Measurements from ENCODE around the gene MRPS2. TPM values are rescaled to one million over a fixed set of nuclear protein-coding genes. Genes with fewer than 3 reads are reported as not detected.

The MRPS2 gene
- total RNA-seq, 4 donors from 2014 or later = 51.5 to 61.7 (median 55.1) TPM

- TF ChIP-seq POLR2A (IDR thresholded peaks at IDR 0.05) (no peak), EP300 (IDR thresholded peaks at IDR 0.05) (no peak), POLR2AphosphoS5 (IDR thresholded peaks at IDR 0.05) (no peak)
- TF ChIP-seq, protein P1, sequence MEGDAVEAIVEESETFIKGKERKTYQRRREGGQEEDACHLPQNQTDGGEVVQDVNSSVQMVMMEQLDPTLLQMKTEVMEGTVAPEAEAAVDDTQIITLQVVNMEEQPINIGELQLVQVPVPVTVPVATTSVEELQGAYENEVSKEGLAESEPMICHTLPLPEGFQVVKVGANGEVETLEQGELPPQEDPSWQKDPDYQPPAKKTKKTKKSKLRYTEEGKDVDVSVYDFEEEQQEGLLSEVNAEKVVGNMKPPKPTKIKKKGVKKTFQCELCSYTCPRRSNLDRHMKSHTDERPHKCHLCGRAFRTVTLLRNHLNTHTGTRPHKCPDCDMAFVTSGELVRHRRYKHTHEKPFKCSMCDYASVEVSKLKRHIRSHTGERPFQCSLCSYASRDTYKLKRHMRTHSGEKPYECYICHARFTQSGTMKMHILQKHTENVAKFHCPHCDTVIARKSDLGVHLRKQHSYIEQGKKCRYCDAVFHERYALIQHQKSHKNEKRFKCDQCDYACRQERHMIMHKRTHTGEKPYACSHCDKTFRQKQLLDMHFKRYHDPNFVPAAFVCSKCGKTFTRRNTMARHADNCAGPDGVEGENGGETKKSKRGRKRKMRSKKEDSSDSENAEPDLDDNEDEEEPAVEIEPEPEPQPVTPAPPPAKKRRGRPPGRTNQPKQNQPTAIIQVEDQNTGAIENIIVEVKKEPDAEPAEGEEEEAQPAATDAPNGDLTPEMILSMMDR (IDR thresholded peaks at IDR 0.05) = no peak
- 94% methylated on average over 33 of the region's 33 CpGs for WGBS
- Histone ChIP-seq H3K9me3 (no peaks in the 10 kb centered on the region), H3K27ac (no peak overlapping the region), H3K4me3 (no peak overlapping the region), H3K4me1 (no peaks in the 10 kb centered on the region), H3K36me3 (peaks cover 56% of the 10 kb centered on the region), H3K27me3 (no peaks in the 10 kb centered on the region)
- DNase-seq (ENCODE audit: low spot score in 2 of 2) = no peak
Measured at GRCh38 chr9:135486267-135487065, 14.0 kb upstream of the MRPS2 start.

DNA sequence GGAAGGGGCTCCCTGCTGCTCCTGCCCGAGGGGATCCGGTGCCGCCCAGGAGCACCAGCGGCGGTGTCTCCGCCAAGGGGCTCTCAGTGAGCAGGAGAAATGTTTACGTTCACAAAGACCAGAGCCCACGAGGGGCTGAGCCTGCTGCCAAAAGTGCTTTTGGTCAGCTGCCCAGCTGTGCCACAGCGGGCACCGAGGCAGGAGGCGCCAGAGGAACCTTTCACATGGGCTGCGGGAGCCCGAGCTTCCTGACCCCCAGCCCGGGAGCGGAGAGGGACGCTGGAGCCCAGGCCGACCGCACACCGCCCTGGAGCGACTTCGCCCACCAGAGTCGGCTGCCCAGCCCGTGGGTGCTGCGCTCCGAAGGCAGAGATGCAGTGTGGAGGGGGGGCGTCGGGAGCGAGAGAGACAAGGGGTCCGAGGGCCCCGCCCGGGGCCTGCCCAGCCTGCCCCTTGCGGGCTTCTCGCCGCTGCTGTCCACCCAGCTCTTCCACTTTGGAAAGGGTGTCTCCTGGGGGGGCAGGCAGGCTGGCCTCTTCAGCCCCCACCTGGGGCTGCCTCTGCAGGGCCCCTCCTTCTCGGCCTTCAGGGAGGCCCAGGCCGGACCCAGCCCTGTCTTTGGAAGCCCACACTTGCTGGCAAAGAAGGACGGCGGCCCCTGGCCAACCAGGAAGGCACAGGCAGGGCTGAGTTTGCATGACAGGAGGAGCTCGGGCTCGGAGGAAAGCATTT lies 13.0 kb upstream of the MRPS2 start:
- no peak for DNase-seq (ENCODE audit: low spot score in 2 of 2)

DNA sequence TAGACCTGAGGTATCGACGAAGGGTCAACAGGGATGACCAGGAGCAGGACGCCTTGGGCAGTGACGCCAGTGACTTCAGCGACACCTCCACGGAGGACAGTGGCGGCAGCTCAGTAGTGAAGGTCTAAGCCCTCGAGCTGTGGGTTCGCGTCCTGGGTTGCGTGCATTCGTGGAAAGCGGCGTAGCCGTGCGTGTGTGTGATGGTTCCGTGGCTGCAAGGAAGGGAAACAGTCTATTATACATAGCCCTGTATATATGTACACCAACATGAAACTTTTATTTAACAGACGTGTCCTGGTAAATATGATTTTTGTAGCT lies 12.5 kb upstream of the MRPS2 start:
- Histone ChIP-seq H3K9me3 (no peaks in the 10 kb centered on the region), H3K4me1 (no peaks in the 10 kb centered on the region), H3K27me3 (no peaks in the 10 kb centered on the region), H3K36me3 (peaks cover 56% of the 10 kb centered on the region), H3K4me3 (no peak overlapping the region), H3K27ac (no peak overlapping the region)
- WGBS = 95% methylated on average over 18 of the region's 18 CpGs
- no peak for DNase-seq (ENCODE audit: low spot score in 2 of 2)
- TF ChIP-seq EP300 (IDR thresholded peaks at IDR 0.05) (no peak), POLR2A (IDR thresholded peaks at IDR 0.05) (no peak), POLR2AphosphoS5 (IDR thresholded peaks at IDR 0.05) (no peak)
- TF ChIP-seq, protein P1 (IDR thresholded peaks at IDR 0.05) = no peak

More for the DNA sequence above, 13.0 kb upstream of the MRPS2 start:
- Histone ChIP-seq H3K9me3 (no peaks in the 10 kb centered on the region), H3K27me3 (no peaks in the 10 kb centered on the region), H3K4me3 (no peak overlapping the region), H3K27ac (no peak overlapping the region), H3K36me3 (peaks cover 56% of the 10 kb centered on the region), H3K4me1 (no peaks in the 10 kb centered on the region)
- TF ChIP-seq EP300 (IDR thresholded peaks at IDR 0.05) = no peak
- no peak for TF ChIP-seq POLR2AphosphoS5 (IDR thresholded peaks at IDR 0.05)
- TF ChIP-seq POLR2A (IDR thresholded peaks at IDR 0.05) = no peak
- TF ChIP-seq, protein P1 (IDR thresholded peaks at IDR 0.05) = no peak
- WGBS = 96% methylated on average over 9 of the region's 40 CpGs

DNA sequence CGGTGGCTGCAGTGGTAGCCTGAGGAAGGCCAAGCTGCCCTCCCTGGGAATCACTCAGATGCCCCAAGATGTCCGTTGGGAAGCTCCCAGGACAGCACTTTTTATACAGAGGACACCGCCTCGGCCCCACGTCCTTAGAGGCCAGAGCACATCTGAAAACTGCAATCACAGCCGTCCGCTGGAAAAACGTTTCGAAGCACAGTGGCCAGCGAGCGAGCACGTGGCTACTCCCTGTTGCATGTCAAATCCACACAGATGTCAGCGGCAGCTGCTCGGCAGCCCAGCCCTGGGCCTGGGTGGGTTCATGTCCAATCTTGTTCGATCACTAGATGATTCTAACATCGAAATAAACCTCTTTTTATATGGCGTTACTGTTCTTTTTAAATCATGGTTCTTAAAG lies 12.0 kb upstream of the MRPS2 start:
- H3K27me3 ChIP-seq = no peaks in the 10 kb centered on the region
- TF ChIP-seq POLR2AphosphoS5 (IDR thresholded peaks at IDR 0.05) (no peak), POLR2A (IDR thresholded peaks at IDR 0.05) (no peak), EP300 (IDR thresholded peaks at IDR 0.05) (no peak)
- TF ChIP-seq, protein P1 (IDR thresholded peaks at IDR 0.05) = no peak
- WGBS = 94% methylated on average over 16 of the region's 17 CpGs
- no peak overlapping the region for H3K4me3 ChIP-seq
- DNase-seq (ENCODE audit: low spot score in 2 of 2) = no peak
- H3K9me3 ChIP-seq = no peaks in the 10 kb centered on the region
- H3K27ac ChIP-seq = no peak overlapping the region
- no peaks in the 10 kb centered on the region for H3K4me1 ChIP-seq
- peaks cover 56% of the 10 kb centered on the region for H3K36me3 ChIP-seq

- Histone ChIP-seq H3K4me3 (no peak overlapping the region), H3K27ac (no peak overlapping the region), H3K9me3 (no peaks in the 10 kb centered on the region), H3K27me3 (no peaks in the 10 kb centered on the region), H3K4me1 (no peaks in the 10 kb centered on the region), H3K36me3 (peaks cover 53% of the 10 kb centered on the region)
- TF ChIP-seq POLR2AphosphoS5 (IDR thresholded peaks at IDR 0.05) (no peak), EP300 (IDR thresholded peaks at IDR 0.05) (no peak), POLR2A (IDR thresholded peaks at IDR 0.05) (no peak)
- TF ChIP-seq, protein P1 (IDR thresholded peaks at IDR 0.05) = no peak
- no peak for DNase-seq (ENCODE audit: low spot score in 2 of 2)
- WGBS = 90% methylated on average over 15 of the region's 18 CpGs
Measured at GRCh38 chr9:135489188-135489906, 11.1 kb upstream of the MRPS2 start.

Measured in suprapubic skin (tissue), 4 donors.